IMR-90 (cell line): ENCODE data around the gene ST3GAL3. TPM values are rescaled to one million over a fixed set of nuclear protein-coding genes. Genes with fewer than 3 reads are reported as not detected.

Experiments
- ATAC-seq: fragments of 200-7000 bp; cut with Tn5 transposase; 2 replicates; pipeline ENCODE4 v1.9.1; 2020; ENCODE audit warnings: low read depth, mild to moderate bottlenecking, moderate library complexity
- BruUV-seq: library from RNA; stranded (reverse); fragments of 400-500 nt; replicated peaks from 2 replicates; lab custom pipeline; 2021; lab: Mats Ljungman, UMichigan
- CTCF ChIA-PET: fragments of 300-600 bp; formaldehyde crosslinking; extraction: SDS; loops from one replicate; lab custom pipeline; 2021; ENCODE audit warnings: antibody characterized with exemption; lab: Yijun Ruan, JAX
- POLR2A ChIA-PET: fragments of 300-600 bp; sonication (Branson Sonifier 250); formaldehyde crosslinking; loops from one replicate; lab custom pipeline; 2022; ENCODE audit warnings: antibody characterized with exemption; ENCODE audit not compliant: unreplicated experiment; lab: Charles Lee
- DNase-seq: peaks from one replicate; pipeline ENCODE4 v3.0.0; 2013
- H2AFZ ChIP-seq: replicated peaks from 2 replicates; pipeline ENCODE3; 2013; ENCODE audit warnings: low read length, mild to moderate bottlenecking; ENCODE audit not compliant: poor library complexity
- H2AK5ac ChIP-seq: 2 replicates; pipeline ENCODE4 v1.6.1; 2013; ENCODE audit warnings: low read depth, low read length, inconsistent platforms
- H2AK9ac ChIP-seq: replicated peaks from 2 replicates; pipeline ENCODE3; 2013; ENCODE audit warnings: mild to moderate bottlenecking, low read depth, low read length, moderate library complexity; ENCODE audit not compliant: poor library complexity
- H2BK120ac ChIP-seq: 2 replicates; pipeline ENCODE4 v1.6.1; 2013; ENCODE audit warnings: low read depth, low read length, inconsistent platforms
- H2BK15ac ChIP-seq: 3 replicates; pipeline ENCODE4 v1.6.1; 2013; ENCODE audit warnings: low read depth, low read length, inconsistent platforms
- H2BK20ac ChIP-seq: 2 replicates; pipeline ENCODE4 v1.6.1; 2013; ENCODE audit warnings: low read depth, mild to moderate bottlenecking, inconsistent platforms, low read length, moderate library complexity
- H2BK5ac ChIP-seq: 2 replicates; pipeline ENCODE4 v1.6.1; 2013; ENCODE audit warnings: mild to moderate bottlenecking, low read depth, low read length, inconsistent platforms; ENCODE audit not compliant: poor library complexity, severe bottlenecking
- H3K14ac ChIP-seq: replicated peaks from 2 replicates; pipeline ENCODE4 v1.6.1; 2013; ENCODE audit warnings: low read depth, low read length, inconsistent platforms
- H3K18ac ChIP-seq: 2 replicates; pipeline ENCODE4 v1.6.1; 2013; ENCODE audit warnings: low read depth, low read length, control low read depth
- H3K23ac ChIP-seq: 2 replicates; pipeline ENCODE4 v1.6.1; 2013; ENCODE audit warnings: low read depth, low read length, inconsistent platforms
- H3K27ac ChIP-seq: 2 replicates; pipeline ENCODE4 v1.5.1; 2013; ENCODE audit warnings: mild to moderate bottlenecking, control low read depth, low read length; ENCODE audit not compliant: insufficient read depth
- H3K27me3 ChIP-seq: 2 replicates; pipeline ENCODE4 v1.6.1; 2013; ENCODE audit warnings: low read length; ENCODE audit not compliant: control insufficient read depth, insufficient read depth
- H3K36me3 ChIP-seq: 2 replicates; pipeline ENCODE4 v1.6.1; 2013; ENCODE audit warnings: low read length, mixed read lengths; ENCODE audit not compliant: control insufficient read depth, insufficient read depth
- H3K4ac ChIP-seq: 2 replicates; pipeline ENCODE4 v1.6.1; 2013; ENCODE audit warnings: low read depth, low read length, inconsistent platforms
- H3K4me1 ChIP-seq: 2 replicates; pipeline ENCODE4 v1.6.1; 2013; ENCODE audit warnings: low read length, mixed read lengths; ENCODE audit not compliant: control insufficient read depth, insufficient read depth
- H3K4me2 ChIP-seq: 2 replicates; pipeline ENCODE4 v1.6.1; 2013; ENCODE audit warnings: low read depth, mild to moderate bottlenecking, control low read depth, low read length, moderate library complexity
- H3K4me3 ChIP-seq: 2 replicates; pipeline ENCODE4 v1.5.1; 2013; ENCODE audit warnings: low read depth, mild to moderate bottlenecking, control low read depth, low read length, moderate library complexity; ENCODE audit not compliant: insufficient read depth
- H3K56ac ChIP-seq: 2 replicates; pipeline ENCODE4 v1.6.1; 2013; ENCODE audit warnings: low read length, inconsistent platforms; ENCODE audit not compliant: insufficient read depth; ENCODE audit errors: extremely low read depth
- H3K79me1 ChIP-seq, 2 experiments: 2 replicates each; pipeline ENCODE4 v1.6.1; 2013; ENCODE audit warnings: low read length in 2 of 2, inconsistent platforms in 1 of 2, low read depth in 1 of 2
- H3K9ac ChIP-seq: 2 replicates; pipeline ENCODE4 v1.6.1; 2013; ENCODE audit warnings: low read depth, low read length, control low read depth
- H3K9me1 ChIP-seq: 2 replicates; pipeline ENCODE4 v1.6.1; 2013; ENCODE audit warnings: low read length, inconsistent platforms; ENCODE audit not compliant: insufficient read depth
- H3K9me3 ChIP-seq: 2 replicates; pipeline ENCODE4 v1.6.1; 2013; ENCODE audit warnings: low read length; ENCODE audit not compliant: control insufficient read depth, insufficient read depth
- H4K20me1 ChIP-seq: 2 replicates; pipeline ENCODE4 v1.6.1; 2013; ENCODE audit warnings: low read length, inconsistent platforms; ENCODE audit not compliant: insufficient read depth
- H4K5ac ChIP-seq: 2 replicates; pipeline ENCODE4 v1.6.1; 2013; ENCODE audit warnings: mild to moderate bottlenecking, low read depth, low read length, control low read depth
- H4K8ac ChIP-seq, 2 experiments: 2 replicates each; pipeline ENCODE4 v1.6.1; 2013; ENCODE audit warnings: low read depth in 2 of 2, low read length in 2 of 2, control low read depth in 1 of 2, inconsistent platforms in 1 of 2
- H4K91ac ChIP-seq: 2 replicates; pipeline ENCODE4 v1.6.1; 2013; ENCODE audit warnings: low read depth, low read length, inconsistent platforms; ENCODE audit not compliant: insufficient read depth
- CEBPB ChIP-seq: IDR thresholded peaks from 2 replicates; pipeline ENCODE4 v1.6.1; 2012; ENCODE audit warnings: low read depth, low read length, improper control_type of control experiment
- RAD21 ChIP-seq: IDR thresholded peaks from 2 replicates; pipeline ENCODE4 v1.6.1; 2012; ENCODE audit warnings: low read length, improper control_type of control experiment
- RFX5 ChIP-seq: IDR thresholded peaks from 2 replicates; pipeline ENCODE4 v1.8.0; 2012; ENCODE audit warnings: low read depth, mild to moderate bottlenecking, low read length, moderate library complexity
- SMC3 ChIP-seq: fragments of 150-350 bp; IDR thresholded peaks from 2 replicates; pipeline ENCODE4 v1.6.1; 2016; ENCODE audit warnings: low read depth, mild to moderate bottlenecking, antibody characterized with exemption, low read length, moderate library complexity
- WGBS, 2 experiments: methylation state at CpG; one replicate each; pipeline versions ENCODE4 v1.1.5 to v1.1.7; 2013; ENCODE audit warnings: missing lambda C conversion rate in 2 of 2; ENCODE audit not compliant: insufficient read length in 1 of 2; ENCODE audit errors: extremely low coverage in 2 of 2; 5-methylcytosine and 5-hydroxymethylcytosine counted together
- dilution Hi-C: fragments of 300-500 bp; cut with HindIII; formaldehyde crosslinking; loops from one replicate; pipeline ENCODE4 v1.14.3; 2018; ENCODE audit warnings: low sequenced_read_pairs; ENCODE audit not compliant: unreplicated experiment
- in situ Hi-C: fragments of 300-500 bp; cut with MboI; formaldehyde crosslinking; loops from 3 replicates; pipeline ENCODE4 v1.14.3; 2019; ENCODE audit warnings: low sequenced_read_pairs, inconsistent platforms, mixed read lengths
- intact Hi-C: fragments of 100-400 bp; cut with micrococcal nuclease; formaldehyde crosslinking; loops from 2 replicates; pipeline ENCODE4 v1.10.0; 2022
- polyA plus RNA-seq, 3 experiments: library from polyadenylated mRNA; depleted of rRNA; stranded (reverse); fragments of >200 nt; gene quantifications; 2 replicates each; pipeline ENCODE4 v1.2.3, GENCODE V29; 2012; ENCODE audit warnings: low replicate concordance in 1 of 3
- total RNA-seq: library from RNA; depleted of rRNA; stranded (reverse); fragments of >200 nt; gene quantifications from 2 replicates; pipeline ENCODE4 v1.2.3, GENCODE V29; 2012

Gene ST3GAL3
- total and polyA plus RNA-seq, 2 of the 4 experiments (the other 2 are of a cell fraction), result 12.0 to 14.8 TPM

DNA sequence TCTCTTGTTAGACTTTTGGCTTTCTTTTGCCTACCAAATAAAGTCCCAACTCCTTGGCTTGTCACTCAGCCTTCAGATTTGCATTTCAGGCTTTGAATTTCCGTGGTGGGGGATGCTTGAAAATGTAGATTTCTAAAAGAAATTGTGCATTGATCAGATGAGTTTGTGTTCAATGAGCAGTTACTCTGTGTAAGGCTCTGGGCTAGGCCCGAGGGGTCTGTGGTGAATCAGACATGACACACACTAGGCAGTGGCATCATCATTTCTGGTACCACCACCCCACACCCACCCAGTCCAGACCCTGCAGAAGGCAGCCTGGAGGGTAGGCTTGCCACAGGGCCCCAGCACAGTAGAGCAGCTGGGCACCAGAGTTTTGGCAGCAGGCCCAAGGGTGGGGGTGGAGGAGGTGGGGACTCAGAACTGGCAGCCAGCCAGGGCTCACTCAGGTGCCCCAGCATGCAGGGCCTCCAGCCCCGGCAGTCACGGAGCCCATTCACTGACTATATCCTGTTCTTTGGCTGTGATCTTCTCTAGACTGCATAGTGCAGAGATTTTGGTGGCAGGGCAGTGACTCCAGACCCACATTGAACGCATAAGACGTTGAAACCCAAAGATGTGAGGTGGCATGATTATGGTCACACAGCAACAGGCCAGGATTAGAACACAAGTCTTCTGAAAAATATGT is 129.1 kb downstream of the ST3GAL3 start:
- no peak overlapping the region for H3K23ac ChIP-seq
- in situ Hi-C loops, result no loop called here
- no peak for DNase-seq
- ChIA-PET POLR2A (no interaction called here), CTCF (no interaction called here)
- H4K5ac ChIP-seq, result no peak overlapping the region
- H3K9me1 ChIP-seq, result peaks cover 28% of the 10 kb centered on the region
- no peak overlapping the region for H2AFZ ChIP-seq
- no peak overlapping the region; the same call in 1 of the 2 replicates for H3K4ac ChIP-seq
- peaks cover 19% of the 10 kb centered on the region for H4K20me1 ChIP-seq
- peaks cover 16% of the 10 kb centered on the region for H3K4me1 ChIP-seq
- H2AK9ac ChIP-seq, result no peak overlapping the region
- H4K8ac ChIP-seq, result no peak overlapping the region; a peak in 1 of 4 replicates
- H3K79me1 ChIP-seq, result peaks cover 26 to 44% of the 10 kb centered on the region in 2 experiments
- H3K36me3 ChIP-seq, result peaks cover 15% of the 10 kb centered on the region
- dilution Hi-C loops, result no loop called here
- H2BK15ac ChIP-seq, result no peak overlapping the region
- H2BK5ac ChIP-seq, result no peak overlapping the region
- no TSS peak for BruUV-seq
- H3K18ac ChIP-seq, result no peak overlapping the region
- H3K27ac ChIP-seq, result no peak overlapping the region
- ATAC-seq, result no peak
- H2BK20ac ChIP-seq, result 0 out of 2 replicates have a peak overlapping the region, but pooled peaks have one; percentile 15
- TF ChIP-seq CEBPB (no peak), RFX5 (no peak), SMC3 (no peak), RAD21 (no peak)
- no peaks in the 10 kb centered on the region for H3K27me3 ChIP-seq
- H3K9ac ChIP-seq, result no peak overlapping the region
- H2BK120ac ChIP-seq, result no peak overlapping the region
- no peaks in the 10 kb centered on the region for H3K9me3 ChIP-seq
- H3K4me2 ChIP-seq, result no peak overlapping the region
- WGBS, 2 experiments, result 60% methylated on average over 3 of the region's 6 CpGs; no CpG with 5 or more reads in 1 of the 2 experiments
- no peak overlapping the region for H4K91ac ChIP-seq
- H3K4me3 ChIP-seq, result no peak overlapping the region
- H2AK5ac ChIP-seq, result no peak overlapping the region
- H3K56ac ChIP-seq, result no peak overlapping the region
- no peak overlapping the region for H3K14ac ChIP-seq
- intact Hi-C loops, result no loop called here
